Measurements from ENCODE around the gene GAREM1.
"Not testable (repeated sequence)": the region's sequence is repeated elsewhere in the genome, so short reads cannot be mapped to it uniquely, and the experiment has no call there.

The GAREM1 gene

DNA sequence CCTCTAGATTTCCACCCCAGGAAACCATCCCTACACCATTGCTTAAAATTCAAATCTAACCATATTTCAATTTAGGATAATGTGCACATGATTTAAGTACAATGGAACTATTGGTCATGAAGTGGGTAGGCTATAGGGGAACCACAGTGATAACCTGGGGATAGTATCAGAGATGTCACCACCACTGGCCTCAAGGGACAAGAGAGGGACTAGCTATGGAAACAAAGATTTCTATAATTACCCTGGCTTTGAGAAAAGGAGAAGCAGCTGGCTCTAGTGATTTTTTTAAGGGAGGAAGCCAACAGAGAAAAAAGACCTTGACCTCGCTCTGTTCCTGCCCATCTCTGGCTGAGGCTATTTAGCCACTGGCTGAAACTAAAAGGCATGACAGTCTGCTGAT lies 148.9 kb downstream of the GAREM1 start:
- DNase-seq = no peak

DNA sequence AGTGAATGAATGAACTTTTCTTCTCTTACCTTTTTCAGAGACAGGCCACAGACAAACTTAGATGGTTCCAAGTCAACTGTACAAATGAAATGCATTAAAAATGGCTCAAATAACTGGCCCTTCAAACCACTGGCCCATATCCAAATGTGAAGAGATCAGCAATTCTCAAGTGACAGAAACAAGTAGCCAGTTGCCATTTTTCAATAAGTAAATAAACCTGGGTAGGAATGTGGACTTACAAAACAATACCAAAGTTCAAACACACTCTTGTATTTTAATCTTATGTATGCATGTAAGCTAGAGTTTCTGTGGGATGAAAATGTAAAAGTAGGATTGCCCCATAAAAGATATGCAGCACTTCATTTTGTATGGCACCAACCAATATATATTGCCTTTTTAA lies 151.6 kb downstream of the GAREM1 start:
- no peak for DNase-seq

DNA sequence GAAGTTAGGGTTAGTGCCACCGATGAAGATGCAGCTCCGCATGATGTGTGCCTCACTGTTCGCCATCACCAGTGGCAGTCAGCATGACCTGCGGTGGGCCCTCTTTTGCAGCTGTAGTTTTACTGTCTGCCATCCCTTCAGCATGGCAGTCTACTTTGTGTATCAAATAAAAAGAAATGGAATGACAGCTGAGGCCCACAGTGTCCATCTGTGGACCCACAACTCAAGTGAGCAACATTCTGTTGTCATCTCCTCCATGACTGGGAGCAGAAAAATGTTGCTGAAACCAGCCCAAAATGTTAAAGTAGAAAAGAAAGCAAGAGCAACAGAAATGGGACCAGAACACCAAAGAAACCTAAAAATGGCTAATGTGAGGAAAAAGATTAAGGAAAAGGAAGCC lies 152.1 kb downstream of the GAREM1 start:
- no peak for DNase-seq

DNA sequence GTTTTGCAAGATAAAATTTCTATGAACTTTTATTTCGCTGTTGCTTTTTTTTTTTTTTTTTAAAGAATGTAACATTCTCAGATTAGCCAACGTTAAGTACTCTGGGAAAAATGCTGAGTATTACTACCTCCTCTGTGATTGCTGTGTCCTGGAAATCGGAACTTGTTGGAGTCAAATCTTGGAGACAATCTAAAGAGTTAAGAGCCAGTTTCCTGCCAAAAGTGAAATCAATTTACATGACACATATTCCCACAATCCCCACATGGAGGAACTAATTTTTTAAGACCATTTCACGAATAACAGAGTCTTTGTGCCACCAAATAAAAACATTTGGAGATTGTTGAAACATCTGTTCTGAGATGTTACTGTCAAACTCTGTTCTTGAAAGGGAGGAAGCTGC lies 153.0 kb downstream of the GAREM1 start:
- no peak for DNase-seq

DNA sequence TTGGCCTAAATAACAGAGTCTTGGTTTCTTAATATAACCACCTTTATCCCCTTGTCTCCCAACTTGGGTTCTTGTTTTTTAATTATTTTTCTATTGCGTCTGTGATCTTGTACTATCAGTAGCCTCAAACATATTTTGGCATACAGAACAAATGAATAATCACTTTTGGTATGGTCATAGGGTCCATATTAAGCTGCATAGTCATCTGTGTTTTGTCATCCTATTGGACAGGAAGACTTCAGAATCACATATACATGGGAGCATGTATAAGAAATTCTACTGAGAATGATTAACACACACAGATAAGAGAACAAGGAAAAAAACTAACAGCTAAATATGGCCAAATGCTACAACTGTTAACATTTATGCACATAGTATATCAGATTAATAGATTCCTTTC lies 154.8 kb downstream of the GAREM1 start:
- DNase-seq = no peak

DNA sequence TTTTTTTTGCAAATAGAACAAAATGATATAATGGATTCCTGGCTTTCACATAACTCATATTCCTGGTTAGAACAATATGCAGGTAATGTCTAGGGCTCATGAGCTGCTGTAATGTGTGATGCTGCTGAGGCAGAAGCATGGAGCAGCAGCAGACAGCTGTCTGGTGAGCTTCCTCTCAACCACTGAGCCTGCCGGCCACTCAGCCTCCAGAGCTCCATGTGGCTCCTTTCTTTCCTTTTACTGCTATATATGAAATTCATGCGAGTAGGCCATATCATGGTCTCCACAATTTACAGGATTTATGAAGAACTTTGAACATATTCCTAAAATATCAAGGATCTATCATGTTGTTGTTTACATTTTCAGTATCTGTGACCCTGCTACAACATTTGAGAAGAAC lies 159.9 kb downstream of the GAREM1 start:
- no peak for DNase-seq

DNA sequence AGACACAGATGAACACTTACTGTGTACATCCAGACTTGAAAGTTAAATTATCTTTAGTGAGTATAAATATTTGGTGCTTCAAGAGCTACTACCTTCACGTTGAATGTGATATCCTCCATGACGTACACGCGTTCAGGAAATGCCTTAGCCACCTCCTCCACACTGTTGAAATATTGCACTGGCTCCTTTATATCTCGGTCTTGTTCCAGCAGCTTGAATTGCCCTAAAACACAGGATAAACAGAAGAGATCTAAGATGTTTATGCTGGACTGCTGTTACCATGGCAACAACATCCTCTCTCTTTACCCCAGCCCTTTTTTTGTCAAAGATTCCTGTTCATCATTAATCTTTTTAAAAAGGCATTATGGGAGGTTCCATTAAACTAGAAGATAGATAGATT lies 160.6 kb downstream of the GAREM1 start:
- no peak for DNase-seq

DNA sequence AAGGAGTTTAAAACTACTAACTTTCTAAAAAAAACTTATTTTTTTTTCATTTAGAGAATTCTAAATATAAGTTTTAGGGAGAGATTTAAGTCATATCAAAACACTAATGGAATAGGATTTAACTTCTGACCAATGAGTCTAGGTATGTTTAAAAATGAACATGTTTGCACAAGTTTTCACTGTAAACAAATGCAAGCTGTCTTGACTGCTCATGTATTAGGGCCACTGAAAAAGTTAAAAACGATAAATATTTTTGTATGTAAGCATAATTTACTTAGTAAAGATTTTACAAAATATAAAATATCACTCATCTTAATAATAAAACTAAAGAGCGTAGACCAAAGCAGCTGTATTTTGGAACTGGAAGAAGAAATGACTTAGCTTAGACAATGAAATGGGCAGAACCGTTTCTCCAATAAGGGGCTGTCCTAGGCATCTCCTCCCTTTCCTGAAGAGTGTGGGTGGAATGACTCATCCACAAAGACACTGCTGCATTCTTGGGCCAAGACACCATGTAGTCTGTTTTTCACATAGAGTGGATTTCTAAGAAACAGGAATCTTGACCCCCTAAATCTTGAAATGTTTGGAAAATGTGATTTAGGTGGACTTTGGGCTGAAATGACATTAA lies 162.1 kb downstream of the GAREM1 start:
- DNase-seq = no peak

DNA sequence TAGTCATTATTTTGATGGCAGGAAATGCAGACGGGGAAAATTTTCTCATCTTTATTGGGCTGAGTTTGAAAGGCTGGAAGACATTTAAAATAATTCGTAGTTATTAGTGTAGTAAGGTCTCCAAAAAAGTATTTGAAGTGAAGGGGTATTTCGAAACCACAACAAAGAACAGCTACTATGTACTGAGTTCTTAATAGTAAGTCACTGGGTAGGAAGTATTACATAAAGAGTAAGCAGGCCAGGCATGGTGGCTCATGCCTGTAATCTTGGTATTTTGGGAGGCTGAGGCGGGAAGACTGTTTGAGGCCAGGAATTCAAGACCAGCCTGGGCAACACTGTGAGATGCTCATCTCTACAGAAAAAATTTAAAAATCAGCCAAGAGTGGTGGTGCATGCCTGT lies 167.3 kb downstream of the GAREM1 start:
- no peak for DNase-seq

DNA sequence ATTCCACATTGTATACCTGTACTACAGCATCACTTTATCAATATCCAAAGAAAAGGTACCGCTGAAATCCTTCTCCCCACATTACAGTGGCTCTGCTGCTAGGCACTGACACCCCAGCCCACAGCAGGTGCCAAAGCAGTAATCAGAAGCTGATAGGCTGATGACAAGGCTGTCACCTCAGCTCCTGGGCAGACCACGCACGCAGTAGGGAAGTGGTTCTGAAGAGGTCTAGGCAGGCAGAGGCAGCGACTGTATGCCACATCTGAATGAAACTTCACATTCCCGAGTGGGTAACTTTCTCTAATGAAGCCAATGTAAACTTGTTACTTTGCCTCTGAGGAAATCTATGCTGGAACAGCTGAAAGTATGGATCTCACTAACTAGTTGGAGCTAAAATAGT lies 167.9 kb downstream of the GAREM1 start:
- DNase-seq = no peak

DNA sequence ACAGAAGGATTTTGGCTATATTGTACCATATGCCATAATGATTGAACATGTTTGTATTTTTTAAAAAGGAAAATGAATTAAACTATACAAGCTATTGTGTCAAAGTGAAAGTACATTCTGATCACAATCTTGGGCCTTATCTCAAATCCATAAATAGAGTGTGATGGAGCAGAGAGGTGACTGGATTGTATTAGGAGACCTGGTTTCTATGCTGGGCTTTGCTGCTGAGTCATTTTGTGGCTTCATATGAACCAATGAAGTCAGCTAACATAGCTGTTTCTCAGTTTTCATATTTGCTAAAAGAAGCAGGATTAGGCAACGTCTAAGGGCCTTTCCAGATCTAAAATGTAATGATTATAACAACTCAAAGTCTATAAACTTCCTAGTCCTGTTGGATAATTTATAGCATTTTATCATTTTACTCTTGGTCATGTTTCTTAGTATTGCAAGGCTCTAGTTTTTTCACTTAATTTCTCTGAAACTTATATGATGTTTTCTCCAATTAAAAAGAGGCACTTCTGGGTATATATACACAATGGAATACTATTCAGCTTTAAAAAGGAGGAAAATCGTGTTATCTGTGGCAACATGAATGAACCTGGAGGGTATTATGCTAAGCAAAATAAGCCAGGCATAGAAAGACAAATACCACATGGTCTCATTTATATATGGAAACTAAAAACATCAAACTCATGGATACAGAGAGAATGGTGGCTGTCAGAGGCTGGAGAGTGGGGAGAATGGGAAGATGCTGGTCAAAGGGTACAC lies 168.5 kb downstream of the GAREM1 start:
- peak; percentile 8 for DNase-seq

DNA sequence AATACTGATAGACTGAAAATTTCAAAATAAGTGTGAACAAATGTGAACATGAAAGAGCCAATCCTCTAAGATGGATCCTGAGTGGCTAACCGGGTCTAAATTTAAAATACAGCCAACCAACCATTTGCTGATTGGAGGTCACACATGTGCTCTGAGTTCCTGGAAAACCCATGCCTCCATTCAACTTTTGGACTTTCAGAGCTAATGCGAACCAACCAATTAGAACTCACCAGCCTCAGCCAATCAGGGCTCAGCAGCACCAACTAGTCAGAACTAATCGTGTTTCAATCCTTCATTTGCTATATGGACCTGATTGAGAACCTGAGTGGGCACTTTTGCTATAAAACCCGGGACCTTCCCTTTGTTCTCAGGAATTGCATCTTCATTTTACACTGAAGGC lies 169.3 kb downstream of the GAREM1 start:
- DNase-seq = no peak

DNA sequence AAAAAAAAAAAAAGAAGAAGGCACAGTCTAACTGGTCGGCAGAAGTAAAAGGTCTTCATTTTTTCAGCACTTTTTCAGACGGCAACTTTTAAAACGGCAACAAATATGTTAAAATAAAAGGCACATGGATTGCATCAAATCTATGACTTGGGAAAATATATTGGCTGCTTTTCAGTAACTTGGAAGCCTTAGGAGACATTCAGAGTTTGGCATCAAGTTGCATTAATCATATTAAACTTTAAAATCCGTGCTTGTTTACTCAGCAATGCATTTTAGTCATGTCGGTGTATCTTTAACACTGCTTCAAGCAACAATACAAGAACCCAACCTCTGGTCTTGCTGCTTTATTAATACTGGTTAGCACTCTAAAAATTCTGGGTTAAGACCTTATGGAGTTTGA lies 169.8 kb downstream of the GAREM1 start:
- no peak for DNase-seq

DNA sequence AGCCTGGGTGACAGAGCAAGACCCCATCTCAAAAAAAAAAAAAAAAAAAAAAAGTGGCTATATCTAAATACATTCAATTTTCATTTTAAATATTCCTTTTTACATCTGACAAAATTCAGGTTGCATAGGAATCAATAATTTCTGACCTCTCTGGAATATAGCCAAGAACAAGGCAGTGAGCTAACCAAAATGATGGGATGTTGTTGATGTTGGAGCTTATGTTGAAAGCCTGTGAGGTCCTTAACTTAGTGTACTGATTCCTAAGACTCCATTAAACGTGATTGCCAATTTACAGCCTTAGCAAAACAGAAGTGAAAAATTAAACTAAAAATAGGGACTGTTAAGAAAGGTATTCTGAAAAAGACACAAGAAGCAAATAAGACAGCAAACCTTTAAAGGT lies 171.2 kb downstream of the GAREM1 start:
- DNase-seq = no peak

DNA sequence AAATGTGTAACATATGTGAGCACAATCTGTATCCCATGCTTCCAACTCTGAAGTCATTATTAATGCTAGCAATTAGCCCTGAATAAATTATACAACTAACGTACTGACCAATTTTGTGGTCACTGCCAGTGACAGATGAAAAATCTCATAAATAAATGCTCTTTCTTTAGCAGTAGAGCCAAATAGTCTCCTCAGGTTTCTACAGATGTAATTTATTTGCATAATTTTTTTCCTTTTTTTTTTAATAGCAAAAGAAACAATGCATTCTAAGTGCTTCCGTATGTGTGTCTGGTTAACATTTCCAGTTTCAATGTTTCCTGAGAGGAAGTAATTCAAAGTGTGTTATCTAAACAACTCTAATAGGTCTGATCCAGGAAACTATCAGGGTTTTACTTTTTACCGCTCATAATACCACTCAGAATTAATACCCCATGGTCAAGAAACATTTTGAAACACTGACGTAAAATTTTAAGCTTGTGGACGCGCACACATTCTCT lies 172.5 kb downstream of the GAREM1 start:
- no peak for DNase-seq

DNA sequence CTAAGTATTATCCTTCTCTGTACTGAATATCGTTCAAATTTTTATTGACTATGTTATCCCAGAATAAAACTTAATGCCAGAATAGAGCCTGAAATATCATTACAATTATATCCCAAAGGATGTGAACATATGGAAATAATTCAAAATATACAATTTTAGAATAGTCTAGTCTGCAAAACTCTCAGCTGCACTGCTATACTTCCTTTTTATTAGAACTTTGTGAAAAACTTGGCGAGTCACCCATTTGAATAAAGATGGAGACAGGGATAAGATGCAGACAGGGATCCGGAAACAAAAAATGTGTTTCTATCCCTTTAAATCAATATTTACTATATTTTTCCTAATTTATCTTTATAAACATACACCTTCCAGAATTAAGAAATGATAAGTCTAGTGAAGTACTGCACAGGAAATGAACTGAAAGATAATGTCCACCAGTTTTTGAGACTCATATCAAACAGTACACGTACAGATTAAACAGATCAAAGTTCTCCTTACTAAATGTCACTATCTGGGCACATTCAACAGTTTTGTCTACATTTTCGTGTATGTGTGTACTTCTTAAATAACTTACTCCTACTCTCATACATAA lies 173.0 kb downstream of the GAREM1 start:
- DNase-seq = no peak

DNA sequence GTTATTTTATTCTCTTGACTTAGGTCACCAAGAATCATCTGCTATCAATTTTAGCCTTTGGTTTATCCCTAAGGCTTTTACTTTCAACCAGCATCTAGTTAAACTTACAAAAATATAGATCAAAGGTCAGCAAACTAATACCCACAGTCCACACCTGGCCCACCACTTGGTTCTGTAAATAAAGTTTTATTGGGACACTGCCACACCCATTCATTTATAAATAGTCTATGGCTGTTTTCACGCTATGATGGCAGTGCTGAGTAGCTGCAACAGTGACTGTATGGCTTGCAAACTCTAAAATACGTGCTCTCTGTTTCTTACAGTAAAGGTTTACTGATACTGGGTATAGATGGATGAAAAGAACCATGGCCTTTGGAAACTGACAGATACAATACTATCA lies 173.8 kb downstream of the GAREM1 start:
- no peak for DNase-seq

DNA sequence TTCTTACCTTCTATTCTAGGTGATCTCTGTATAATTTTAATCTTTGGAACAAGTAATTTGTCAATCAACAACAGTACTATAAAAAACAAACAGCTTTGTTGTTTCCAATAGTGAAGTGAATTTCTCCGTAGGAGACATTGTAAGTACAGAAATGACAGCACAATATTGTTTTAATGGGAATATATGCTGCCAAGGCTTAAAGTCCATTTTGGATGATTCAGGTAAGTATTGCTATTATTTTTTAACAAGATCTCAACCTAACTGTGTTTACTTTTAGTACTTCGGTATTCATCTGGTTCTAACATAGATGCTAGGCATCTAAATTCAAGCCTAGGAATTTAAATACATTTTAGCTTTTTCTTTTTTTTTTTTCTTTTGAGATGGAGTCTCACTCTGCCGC lies 175.1 kb downstream of the GAREM1 start:
- DNase-seq = no peak

DNA sequence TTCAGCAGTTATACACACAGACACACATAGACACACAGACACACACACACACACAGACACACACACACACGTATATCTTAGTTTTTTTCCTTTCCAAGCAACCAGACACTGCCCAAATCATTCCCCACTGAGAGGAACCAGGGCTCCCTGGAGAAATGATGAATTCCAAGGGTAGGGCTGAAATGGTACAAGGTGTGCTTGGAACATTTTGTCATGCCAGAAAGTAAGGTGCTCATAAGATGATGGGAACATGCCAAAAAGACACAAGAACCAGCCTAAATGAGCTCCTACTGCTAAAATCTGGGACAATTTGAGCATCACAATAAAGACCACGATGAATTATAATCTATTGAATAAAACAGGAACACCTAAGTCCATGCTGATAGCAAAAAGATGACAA lies 177.6 kb downstream of the GAREM1 start:
- no peak for DNase-seq

DNA sequence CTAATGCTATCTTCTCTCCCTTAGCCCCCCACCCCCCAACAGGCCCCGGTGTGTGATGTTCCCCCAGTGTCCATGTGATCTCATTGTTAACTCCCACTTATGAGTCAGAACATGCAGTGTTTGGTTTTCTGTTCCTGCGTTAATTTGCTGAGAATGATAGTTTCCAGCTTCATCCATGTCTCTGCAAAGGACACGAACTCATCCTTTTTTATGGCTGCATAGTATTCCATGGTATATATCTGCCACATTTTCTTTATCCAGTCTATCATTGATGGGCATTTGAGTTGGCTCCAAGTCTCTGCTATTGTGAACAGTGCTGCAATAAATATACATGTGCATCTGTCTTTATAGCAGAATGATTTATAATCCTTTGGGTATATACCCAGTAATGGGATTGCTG lies 179.1 kb downstream of the GAREM1 start:
- not testable (repeated sequence) for DNase-seq

DNA sequence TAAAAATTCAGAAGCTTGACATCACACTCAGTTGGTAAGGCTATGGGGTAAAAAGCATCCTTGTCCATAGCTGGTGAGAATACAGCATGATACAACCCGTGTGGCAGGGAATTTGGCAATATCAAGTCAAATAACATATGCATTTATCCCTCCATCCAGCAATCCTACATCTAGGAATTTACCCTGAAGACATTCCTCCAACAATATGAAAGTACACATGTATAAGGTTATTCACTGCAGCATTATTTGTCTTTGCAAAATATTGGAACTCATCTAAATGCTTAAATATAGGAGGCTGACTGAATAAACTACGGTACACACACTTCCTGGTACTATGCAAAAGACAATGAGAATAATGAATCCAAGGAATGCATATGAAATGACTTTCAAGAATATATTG lies 179.9 kb downstream of the GAREM1 start:
- no peak for DNase-seq

DNA sequence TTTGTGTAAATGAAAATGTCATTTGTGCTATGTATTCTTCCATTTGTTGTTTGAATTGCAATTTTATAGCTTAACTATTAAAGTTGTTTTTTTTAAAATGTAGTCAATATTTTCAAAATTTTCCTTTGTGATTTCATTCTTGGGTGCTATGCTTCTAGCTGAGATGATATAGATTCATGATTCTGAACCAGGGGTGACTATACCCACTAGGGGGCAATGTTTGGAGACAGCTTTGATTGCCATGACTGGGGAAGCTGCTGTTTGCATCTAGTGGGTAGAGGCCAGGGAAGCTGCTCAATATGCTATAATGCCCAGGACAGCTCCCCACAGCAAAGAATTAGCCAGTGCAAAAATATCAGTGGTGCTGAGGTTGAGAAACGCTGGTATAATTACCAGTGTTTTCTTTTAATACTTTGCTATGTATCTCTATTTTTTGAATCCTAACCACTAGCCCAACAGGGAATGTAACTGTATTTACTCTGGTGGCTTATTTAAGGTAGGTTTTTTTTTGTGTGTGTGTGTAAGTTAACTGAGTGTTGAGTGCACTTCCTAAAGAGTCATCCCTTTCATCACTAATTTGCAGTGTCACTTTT lies 181.1 kb downstream of the GAREM1 start:
- DNase-seq = peak; percentile 80

DNA sequence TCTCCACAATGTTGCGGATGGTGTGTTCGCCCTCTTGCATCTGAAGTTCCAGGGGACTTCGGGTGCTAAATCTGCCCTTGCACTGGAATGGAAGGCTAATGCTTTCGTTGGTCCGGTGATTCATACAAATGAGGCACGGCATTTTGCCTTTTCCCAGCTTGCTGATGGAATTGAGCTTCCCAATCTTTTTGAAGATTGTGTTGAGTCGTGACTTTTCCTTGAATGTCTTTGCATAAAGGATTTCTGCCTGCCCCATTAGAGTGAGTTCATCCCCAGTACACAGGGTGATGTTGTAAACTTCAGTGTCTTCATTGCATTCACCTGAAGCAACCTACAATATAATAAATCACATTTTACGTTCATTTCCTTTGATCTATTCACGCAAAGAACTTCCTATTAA lies 182.8 kb downstream of the GAREM1 start:
- DNase-seq = no peak

DNA sequence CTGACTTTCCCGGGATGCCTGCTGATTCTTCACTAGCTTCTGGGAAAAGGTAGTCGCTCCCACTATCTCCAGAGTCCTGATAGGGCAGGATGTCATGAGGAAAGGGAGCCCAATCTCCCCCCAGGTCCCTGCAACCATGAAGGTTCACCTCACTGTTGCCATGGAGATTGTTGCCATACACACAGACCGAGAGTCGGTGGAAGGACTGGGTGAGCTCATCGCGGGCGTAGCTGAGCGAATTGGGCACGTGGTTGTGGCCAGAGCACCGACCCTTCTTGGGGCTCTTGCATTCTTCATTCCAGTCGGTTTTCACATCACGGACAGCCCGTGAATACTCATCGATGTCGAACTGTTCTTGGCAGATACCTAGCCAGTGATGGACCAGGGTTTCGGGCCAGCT lies 183.4 kb downstream of the GAREM1 start:
- DNase-seq = no peak
